Prostate gland (tissue), 2 donors: ENCODE measurements around the gene SHC4. TPM values are rescaled to one million over a fixed set of nuclear protein-coding genes. Genes with fewer than 3 reads are reported as not detected.

Experiments used
- DNase-seq: peaks from one replicate; pipeline ENCODE4 v3.0.0-alpha.2; 2019; ENCODE audit warnings: low spot score
- H3K27ac ChIP-seq, 2 donors: fragments of 200-600 bp; sonication (generic); 2 replicates each; pipeline ENCODE4 v1.5.1; 2017 to 2019
- H3K27me3 ChIP-seq: fragments of 200-600 bp; sonication (generic); replicated peaks from 2 replicates; pipeline ENCODE4 v1.5.1; 2019; ENCODE audit not compliant: insufficient read depth
- H3K36me3 ChIP-seq, 2 donors: fragments of 200-600 bp; sonication (generic); 1 replicate in 1 of 2; 2 replicates in 1 of 2; pipeline versions ENCODE4 v1.5.1 to v1.8.1; 2017 to 2019
- H3K4me1 ChIP-seq: fragments of 200-600 bp; sonication (generic); replicated peaks from 2 replicates; pipeline ENCODE4 v1.5.1; 2019
- H3K4me3 ChIP-seq, 2 donors: fragments of 200-600 bp; sonication (generic); 2 replicates each; pipeline ENCODE4 v1.5.1; 2017 to 2019
- H3K9me3 ChIP-seq: fragments of 200-600 bp; sonication (generic); 2 replicates; pipeline ENCODE4 v1.5.1; 2017
- CTCF ChIP-seq, 4 experiments: fragments of 200-600 bp in 2 of 4; fragments of 450-650 bp in 2 of 4; sonication (generic) in 2 of 4; IDR thresholded peaks; 1 replicate in 3 of 4; 2 replicates in 1 of 4; pipeline ENCODE4 v1.5.1; 2016 to 2019; ENCODE audit warnings: antibody characterized with exemption in 4 of 4, mild to moderate bottlenecking in 2 of 4, moderate library complexity in 2 of 4
- POLR2A ChIP-seq: fragments of 450-650 bp; IDR thresholded peaks from one replicate; pipeline ENCODE4 v1.6.1; 2016; ENCODE audit warnings: antibody characterized with exemption, mild to moderate bottlenecking
- POLR2AphosphoS5 ChIP-seq: sonication (generic); formaldehyde crosslinking; IDR thresholded peaks from one replicate; pipeline ENCODE4 v1.6.1; 2017; ENCODE audit warnings: antibody characterized with exemption
- WGBS: methylation state at CpG from one replicate; pipeline ENCODE4 v1.1.5; 2018; 5-methylcytosine and 5-hydroxymethylcytosine counted together
- intact Hi-C: fragments of 100-400 bp; cut with DNase I; formaldehyde crosslinking; loops from one replicate; pipeline ENCODE4 v1.14.2; 2022
- total RNA-seq, 2 donors: library from RNA; depleted of rRNA; stranded (reverse); fragments of >200 nt; gene quantifications; one replicate each; pipeline ENCODE4 v1.1.0, GENCODE V29; 2016

SHC4 gene
- total RNA-seq, 2 donors from 2014 or later, result 0.27 to 45.0 TPM

DNA sequence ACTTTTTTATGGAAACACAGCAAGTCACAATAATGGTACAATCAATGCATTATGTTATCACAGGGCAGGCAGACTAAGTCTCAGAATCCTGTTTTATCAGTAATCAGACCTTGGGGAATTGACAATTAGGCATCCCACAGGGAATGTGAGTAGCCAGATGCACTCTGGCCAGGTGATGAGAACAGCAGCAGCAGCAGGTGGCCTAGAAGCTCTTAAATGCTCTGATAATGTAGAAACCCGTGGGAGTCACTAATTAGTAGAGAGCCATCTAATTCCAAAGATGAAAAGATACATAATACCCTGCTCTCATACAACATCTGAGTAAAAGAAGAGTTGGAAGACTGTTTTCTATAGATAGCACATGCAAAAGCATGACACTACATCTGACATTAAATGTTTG lies 165.4 kb downstream of the SHC4 start:
- intact Hi-C loops, result loop anchor here (5.0 kb wide), 1 partner anchor 146 kb away; no protein-coding TSS in a partner anchor
- H3K4me3 ChIP-seq, result no peak overlapping the region
- no peaks in the 10 kb centered on the region for H3K36me3 ChIP-seq
- no peaks in the 10 kb centered on the region for H3K4me1 ChIP-seq
- no peaks in the 10 kb centered on the region for H3K27me3 ChIP-seq
- DNase-seq, result no peak
- WGBS, result 79% methylated on average over 1 of the region's 1 CpG
- TF ChIP-seq CTCF (IDR thresholded peaks at IDR 0.05), result no peak
- TF ChIP-seq POLR2A, result no peak
- no peak for TF ChIP-seq POLR2AphosphoS5
- H3K9me3 ChIP-seq, result no peaks in the 10 kb centered on the region
- no peak overlapping the region for H3K27ac ChIP-seq

GRCh38 chr15:48796930-48797329 lies 166.8 kb downstream of the SHC4 start:
- no peaks in the 10 kb centered on the region for H3K9me3 ChIP-seq
- no peak for TF ChIP-seq CTCF (IDR thresholded peaks at IDR 0.05)
- no peak for TF ChIP-seq POLR2AphosphoS5
- intact Hi-C loops, result loop anchor here (5.0 kb wide), 1 partner anchor 145 kb away; no protein-coding TSS in a partner anchor
- no peak overlapping the region for H3K27ac ChIP-seq
- no peak for DNase-seq
- H3K27me3 ChIP-seq, result no peaks in the 10 kb centered on the region
- H3K4me1 ChIP-seq, result no peaks in the 10 kb centered on the region
- no peaks in the 10 kb centered on the region for H3K36me3 ChIP-seq
- H3K4me3 ChIP-seq, result no peak overlapping the region
- WGBS, result 79% methylated on average over 3 of the region's 3 CpGs

GRCh38 chr15:48796521-48796920 lies 167.2 kb downstream of the SHC4 start:
- DNase-seq, result no peak
- intact Hi-C loops, result loop anchor here (5.0 kb wide), 1 partner anchor 144 kb away; no protein-coding TSS in a partner anchor
- Histone ChIP-seq H3K36me3 (no peaks in the 10 kb centered on the region), H3K27me3 (no peaks in the 10 kb centered on the region), H3K27ac (no peak overlapping the region), H3K4me1 (no peaks in the 10 kb centered on the region), H3K9me3 (no peaks in the 10 kb centered on the region), H3K4me3 (no peak overlapping the region)
- no peak for TF ChIP-seq POLR2A
- TF ChIP-seq CTCF (IDR thresholded peaks at IDR 0.05), result no peak
- TF ChIP-seq POLR2AphosphoS5, result no peak
- WGBS, result 88% methylated on average over 3 of the region's 3 CpGs

- no peak overlapping the region for H3K4me3 ChIP-seq
- intact Hi-C loops, result loop anchor here (5.0 kb wide), 1 partner anchor 144 kb away; no protein-coding TSS in a partner anchor
- TF ChIP-seq POLR2AphosphoS5 (no peak), POLR2A (no peak), CTCF (IDR thresholded peaks at IDR 0.05) (no peak)
- H3K36me3 ChIP-seq, result no peaks in the 10 kb centered on the region
- WGBS, result 93% methylated on average over 3 of the region's 3 CpGs
- no peak overlapping the region for H3K27ac ChIP-seq
- H3K9me3 ChIP-seq, result no peaks in the 10 kb centered on the region
- no peaks in the 10 kb centered on the region for H3K4me1 ChIP-seq
- H3K27me3 ChIP-seq, result no peaks in the 10 kb centered on the region
- no peak for DNase-seq
Measured at GRCh38 chr15:48795901-48796300, 167.8 kb downstream of the SHC4 start.

DNA sequence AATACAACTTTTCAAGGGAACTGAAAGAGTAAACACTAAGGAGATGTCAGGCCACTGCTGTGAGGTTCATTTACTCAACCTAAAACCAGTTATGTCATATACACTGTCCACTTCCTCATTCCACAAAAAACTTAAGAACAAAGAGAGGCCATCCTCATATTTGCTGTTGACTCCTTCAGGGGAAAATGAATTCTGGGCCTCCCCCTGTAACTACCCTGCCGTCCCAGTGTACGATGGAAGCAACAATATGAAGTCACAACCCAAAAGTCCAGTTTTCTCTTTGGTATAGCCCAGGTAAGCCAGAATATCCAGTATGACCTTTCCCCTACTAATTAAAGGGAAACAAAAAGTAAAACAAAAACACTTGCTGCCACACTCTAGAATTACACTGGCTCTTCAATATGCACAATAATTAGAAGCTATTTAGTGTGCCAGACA lies 169.0 kb downstream of the SHC4 start:
- no peak for DNase-seq
- H3K27me3 ChIP-seq, result no peaks in the 10 kb centered on the region
- H3K9me3 ChIP-seq, result no peaks in the 10 kb centered on the region
- no peaks in the 10 kb centered on the region for H3K36me3 ChIP-seq
- no peak overlapping the region for H3K27ac ChIP-seq
- H3K4me3 ChIP-seq, result no peak overlapping the region
- H3K4me1 ChIP-seq, result no peaks in the 10 kb centered on the region
- intact Hi-C loops, result loop anchor here (5.0 kb wide), 1 partner anchor 142 kb away; no protein-coding TSS in a partner anchor
- WGBS, result 84% methylated on average over 2 of the region's 2 CpGs
- no peak for TF ChIP-seq POLR2AphosphoS5
